ENCODE measurements around the gene PLXNA4. TPM values are rescaled to one million over a fixed set of nuclear protein-coding genes. Genes with fewer than 3 reads are reported as not detected.

The PLXNA4 gene
- total and polyA plus RNA-seq, 10 donors, result 0.15 to 14.7 (median 8.7) TPM

- no peaks in the 10 kb centered on the region for H3K36me3 ChIP-seq
- H3K4me1 ChIP-seq, result no peaks in the 10 kb centered on the region
- intact Hi-C loops (cut with DNase I; ENCODE audit: low total_unique reads), result no loop called here
- no peaks in the 10 kb centered on the region for H3K9me3 ChIP-seq
- H3K27me3 ChIP-seq (replicated peaks in 1 of 7), result peaks cover 0 to 13% (median 0%) of the 10 kb centered on the region in 7 donors
- DNase-seq, result no peak
- H3K27ac ChIP-seq, result no peak overlapping the region
- TF ChIP-seq POLR2A (IDR thresholded peaks at IDR 0.05) (no peak), CTCF (IDR thresholded peaks at IDR 0.05 in 8 of 11, conservative IDR thresholded peaks at IDR 0.05 in 3 of 11) (no peak), POLR2AphosphoS5 (IDR thresholded peaks at IDR 0.05) (no peak)
- H3K4me3 ChIP-seq, result no peak overlapping the region
- WGBS, 5 donors, result 67 to 85% (median 75%) methylated on average over 1 to 2 of the region's 2 CpGs
Measured at GRCh38 chr7:132333301-132333700, 243.0 kb downstream of the PLXNA4 start.

GRCh38 chr7:132328760-132329159 is 247.5 kb downstream of the PLXNA4 start:
- intact Hi-C loops (cut with DNase I; ENCODE audit: low total_unique reads), result no loop called here
- no peaks in the 10 kb centered on the region for H3K36me3 ChIP-seq
- H3K4me1 ChIP-seq, result no peaks in the 10 kb centered on the region
- no peaks in the 10 kb centered on the region for H3K9me3 ChIP-seq
- WGBS, 5 donors, result 73 to 90% (median 84%) methylated on average over 4 to 5 of the region's 5 CpGs
- no peak overlapping the region for H3K27ac ChIP-seq
- no peak overlapping the region for H3K4me3 ChIP-seq
- H3K27me3 ChIP-seq (replicated peaks in 1 of 7), result peaks cover 0 to 23% (median 0%) of the 10 kb centered on the region in 7 donors
- TF ChIP-seq POLR2AphosphoS5 (IDR thresholded peaks at IDR 0.05) (no peak), CTCF (IDR thresholded peaks at IDR 0.05 in 8 of 11, conservative IDR thresholded peaks at IDR 0.05 in 3 of 11) (no peak), POLR2A (IDR thresholded peaks at IDR 0.05) (no peak)
- DNase-seq, result no peak

GRCh38 chr7:132328047-132328620 is 248.1 kb downstream of the PLXNA4 start:
- Histone ChIP-seq H3K9me3 (no peaks in the 10 kb centered on the region), H3K27ac (no peak overlapping the region), H3K36me3 (no peaks in the 10 kb centered on the region), H3K4me1 (no peaks in the 10 kb centered on the region), H3K27me3 (replicated peaks in 1 of 7) (peaks cover 0 to 23% (median 0%) of the 10 kb centered on the region in 7 donors), H3K4me3 (no peak overlapping the region)
- intact Hi-C loops (cut with DNase I; ENCODE audit: low total_unique reads), result no loop called here
- 61 to 72% (median 70%) methylated on average over 8 to 13 of the region's 13 CpGs for WGBS, 5 donors
- TF ChIP-seq POLR2AphosphoS5 (IDR thresholded peaks at IDR 0.05) (no peak), CTCF (IDR thresholded peaks at IDR 0.05 in 8 of 11, conservative IDR thresholded peaks at IDR 0.05 in 3 of 11) (no peak), POLR2A (IDR thresholded peaks at IDR 0.05) (no peak)
- DNase-seq, result no peak

- TF ChIP-seq POLR2AphosphoS5 (IDR thresholded peaks at IDR 0.05), result no peak
- TF ChIP-seq CTCF (IDR thresholded peaks at IDR 0.05 in 8 of 11, conservative IDR thresholded peaks at IDR 0.05 in 3 of 11), result no peak
- TF ChIP-seq POLR2A (IDR thresholded peaks at IDR 0.05), result no peak
- no peaks in the 10 kb centered on the region for H3K4me1 ChIP-seq
- intact Hi-C loops (cut with DNase I; ENCODE audit: low total_unique reads), result no loop called here
- DNase-seq, result no peak
- no peaks in the 10 kb centered on the region for H3K9me3 ChIP-seq
- peaks cover 0 to 27% (median 0%) of the 10 kb centered on the region in 7 donors for H3K27me3 ChIP-seq (replicated peaks in 1 of 7)
- H3K36me3 ChIP-seq, result no peaks in the 10 kb centered on the region
- no peak overlapping the region for H3K27ac ChIP-seq
- H3K4me3 ChIP-seq, result no peak overlapping the region
- 89 to 100% (median 94%) methylated on average over 1 of the region's 1 CpG for WGBS, 5 donors
Measured at GRCh38 chr7:132326878-132327589, 249.2 kb downstream of the PLXNA4 start.
